Stimulated activated CD4-positive, alpha-beta T cell treated with anti-CD3 and anti-CD28 coated beads, Interleukin-12 subunit alpha, Interleukin-12 subunit beta, amount 100 ng/mL, for 48 hours (primary cell): ENCODE results near the gene NHSL2.

Experiments
- DNase-seq, 3 donors: peaks; one replicate each; pipeline ENCODE4 v3.0.0-alpha.2; 2020; ENCODE audit warnings: low read depth in 2 of 3, low spot score in 1 of 3

NHSL2 gene

DNA sequence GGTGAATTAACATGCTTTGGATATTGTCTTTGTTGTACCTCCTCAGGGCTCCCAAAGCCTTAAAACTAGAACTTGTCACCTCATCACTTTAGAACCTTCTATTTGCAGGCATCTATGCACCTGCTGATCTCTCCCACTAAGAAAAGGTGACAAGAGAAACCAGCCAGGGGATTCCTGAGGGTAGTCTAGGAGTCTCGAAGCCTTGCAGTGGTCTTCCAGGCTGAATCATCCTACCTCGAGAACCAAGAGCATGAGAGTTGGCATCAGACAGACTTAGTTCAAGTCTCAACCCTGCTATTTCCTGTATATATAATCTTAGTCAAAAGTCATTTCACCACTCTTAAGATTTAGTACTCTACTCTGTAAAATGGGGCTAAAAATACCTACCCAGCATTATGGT lies 191.5 kb downstream of the NHSL2 start:
- DNase-seq: no peak

- no peak for DNase-seq
Measured at GRCh38 chrX:72102760-72103159, 192.1 kb downstream of the NHSL2 start.

- no peak for DNase-seq
Measured at GRCh38 chrX:72105436-72105835, 194.8 kb downstream of the NHSL2 start.

- no peak for DNase-seq
Measured at GRCh38 chrX:72107320-72107719, 196.7 kb downstream of the NHSL2 start.

DNA sequence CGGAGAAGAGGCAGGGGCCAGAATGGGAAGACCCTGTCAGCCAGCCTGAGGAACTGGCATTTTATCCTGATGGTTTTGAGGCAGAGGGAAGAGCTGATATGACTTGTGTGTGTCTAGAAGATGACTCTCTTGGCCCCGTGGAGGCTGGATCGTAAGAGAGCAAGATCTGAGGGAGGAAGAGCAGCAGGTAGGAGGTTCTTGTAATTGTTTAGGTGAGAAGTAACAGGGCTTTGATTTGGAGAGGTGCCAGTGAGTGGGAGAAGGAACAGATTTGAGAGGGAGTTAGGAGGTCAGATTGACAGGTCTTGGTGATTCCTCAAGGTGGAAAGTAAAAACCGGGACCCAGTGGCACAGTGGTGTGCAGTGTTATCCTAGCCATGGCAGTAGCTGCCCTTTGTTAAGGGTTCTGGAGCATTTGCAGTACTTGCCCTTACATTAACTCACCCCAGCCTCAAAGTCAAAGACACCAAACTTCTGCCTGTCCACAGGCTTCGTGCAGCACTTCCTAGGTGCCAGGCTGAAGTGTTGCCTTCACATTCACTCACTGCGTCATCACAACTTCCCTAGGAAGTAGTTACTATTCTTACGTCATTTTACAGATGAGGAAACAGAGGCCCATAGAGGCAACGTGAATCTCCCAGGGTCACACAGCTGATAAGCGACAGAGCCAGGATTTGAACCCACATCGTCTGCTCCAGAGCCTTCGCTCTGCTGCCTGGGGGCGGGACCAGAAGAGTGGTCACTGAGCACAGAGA lies 197.4 kb downstream of the NHSL2 start:
- DNase-seq: no peak

GRCh38 chrX:72108666-72109065 lies 198.0 kb downstream of the NHSL2 start:
- DNase-seq: no peak

DNA sequence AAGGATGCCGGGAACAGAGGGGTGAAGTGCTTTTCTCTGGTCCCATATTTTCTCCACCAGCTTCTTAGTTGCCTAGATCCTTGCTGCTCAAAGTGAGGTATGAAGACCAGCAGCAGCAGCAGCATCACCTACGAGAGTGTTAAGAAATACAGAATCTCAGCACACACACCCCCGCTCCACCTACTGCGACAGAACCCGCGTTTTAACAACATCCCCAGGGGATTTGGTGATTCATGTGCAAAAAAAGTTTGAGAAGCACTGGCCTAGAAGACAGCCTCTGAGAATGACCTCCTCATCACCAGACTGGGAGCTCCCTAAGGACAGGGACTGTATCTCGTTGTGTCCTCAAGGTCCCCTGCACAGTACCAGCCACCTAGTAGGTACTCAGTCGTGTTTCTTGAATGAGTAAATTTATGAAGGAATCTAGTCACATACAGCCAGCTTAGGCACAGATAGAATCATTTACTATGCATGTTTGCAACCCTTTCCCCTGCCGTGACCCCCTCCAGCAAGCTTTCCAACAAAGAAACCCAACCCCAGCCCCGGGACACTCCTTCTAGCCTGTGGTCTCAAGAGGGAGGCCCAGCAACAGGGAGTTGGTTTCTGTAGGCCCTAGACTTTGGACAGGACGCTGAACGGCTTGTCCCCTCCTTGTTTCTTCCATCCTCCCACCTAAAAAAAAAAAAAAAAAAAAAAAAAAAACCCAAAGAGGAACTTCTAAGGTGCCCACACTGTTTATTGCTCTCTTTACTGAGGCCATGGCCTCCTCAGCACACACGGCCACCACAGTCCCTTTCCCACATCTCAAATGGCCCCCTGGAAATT lies 199.6 kb downstream of the NHSL2 start:
- DNase-seq: no peak

GRCh38 chrX:72110876-72111708 lies 200.4 kb downstream of the NHSL2 start:
- DNase-seq: no peak

- no peak for DNase-seq
Measured at GRCh38 chrX:72113461-72113860, 202.8 kb downstream of the NHSL2 start.

DNA sequence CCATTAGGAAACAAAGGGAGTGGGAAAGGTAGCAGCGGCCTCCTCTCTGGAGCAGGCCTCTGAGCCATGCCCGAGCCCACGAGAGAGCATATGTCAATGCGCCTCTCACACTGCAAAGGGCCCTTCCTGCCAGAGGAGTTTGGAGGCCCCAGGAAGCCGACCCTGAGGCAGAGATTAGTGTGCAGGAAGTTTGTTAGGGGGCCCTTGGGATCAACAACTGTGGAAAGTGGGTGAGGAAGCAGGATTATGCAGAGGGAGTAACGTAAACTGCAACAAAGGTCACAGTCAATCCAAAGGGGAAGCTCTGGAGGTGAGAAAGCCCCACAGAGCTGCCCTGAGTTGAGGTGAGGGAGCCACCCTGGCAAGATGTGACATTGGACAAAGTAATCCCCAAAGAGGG lies 203.7 kb downstream of the NHSL2 start:
- DNase-seq: no peak

DNA sequence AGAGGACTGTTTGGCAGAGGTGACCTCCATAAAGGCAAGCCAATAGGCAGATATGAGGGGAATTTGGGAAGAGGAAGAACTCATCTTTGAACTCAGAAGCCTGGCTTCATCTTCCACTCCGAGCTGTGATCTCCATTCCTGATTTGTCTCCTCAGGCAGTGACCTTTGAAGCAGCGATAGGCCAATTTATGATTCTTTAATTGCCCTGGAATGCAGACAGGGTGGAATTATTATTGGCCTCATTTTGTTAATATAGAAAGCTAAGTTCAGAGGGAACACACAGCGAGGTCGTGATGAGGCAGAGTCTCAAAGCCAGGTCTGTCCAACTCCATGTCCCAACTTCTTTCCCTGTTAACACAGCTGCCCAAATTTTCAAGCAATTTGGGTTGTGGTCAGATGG lies 204.2 kb downstream of the NHSL2 start:
- no peak for DNase-seq

- no peak for DNase-seq
Measured at GRCh38 chrX:72115380-72115779, 204.7 kb downstream of the NHSL2 start.

DNA sequence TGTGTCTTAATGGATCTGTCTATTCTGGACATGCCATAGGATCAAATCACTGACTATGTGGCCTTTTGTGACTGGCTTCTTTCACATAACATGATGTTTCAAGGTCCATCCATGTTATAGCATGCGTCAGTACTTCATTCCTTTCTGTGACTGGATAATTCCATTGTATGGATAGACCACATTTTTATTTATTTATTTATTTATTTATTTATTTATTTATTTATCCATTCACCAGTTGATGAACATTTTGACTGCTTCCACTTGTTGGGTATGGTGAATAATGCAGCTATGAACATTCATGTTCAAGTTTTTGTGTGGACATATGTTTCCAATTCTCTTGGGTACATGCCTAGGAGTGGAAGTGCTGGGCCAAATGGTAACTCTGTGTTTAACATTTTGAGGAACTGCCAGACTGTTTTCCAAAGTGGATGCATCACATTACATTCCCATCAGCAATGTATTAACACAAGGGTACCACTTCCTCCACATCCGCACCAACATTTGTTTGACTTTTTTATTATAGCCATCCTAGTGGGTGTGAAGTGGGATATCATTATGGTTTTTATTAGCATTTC lies 207.1 kb downstream of the NHSL2 start:
- no peak for DNase-seq

- no peak for DNase-seq
Measured at GRCh38 chrX:72120837-72121236, 210.2 kb downstream of the NHSL2 start.

- no peak for DNase-seq
Measured at GRCh38 chrX:72121383-72121782, 210.7 kb downstream of the NHSL2 start.

GRCh38 chrX:72122621-72123337 lies 212.1 kb downstream of the NHSL2 start:
- no peak for DNase-seq

DNA sequence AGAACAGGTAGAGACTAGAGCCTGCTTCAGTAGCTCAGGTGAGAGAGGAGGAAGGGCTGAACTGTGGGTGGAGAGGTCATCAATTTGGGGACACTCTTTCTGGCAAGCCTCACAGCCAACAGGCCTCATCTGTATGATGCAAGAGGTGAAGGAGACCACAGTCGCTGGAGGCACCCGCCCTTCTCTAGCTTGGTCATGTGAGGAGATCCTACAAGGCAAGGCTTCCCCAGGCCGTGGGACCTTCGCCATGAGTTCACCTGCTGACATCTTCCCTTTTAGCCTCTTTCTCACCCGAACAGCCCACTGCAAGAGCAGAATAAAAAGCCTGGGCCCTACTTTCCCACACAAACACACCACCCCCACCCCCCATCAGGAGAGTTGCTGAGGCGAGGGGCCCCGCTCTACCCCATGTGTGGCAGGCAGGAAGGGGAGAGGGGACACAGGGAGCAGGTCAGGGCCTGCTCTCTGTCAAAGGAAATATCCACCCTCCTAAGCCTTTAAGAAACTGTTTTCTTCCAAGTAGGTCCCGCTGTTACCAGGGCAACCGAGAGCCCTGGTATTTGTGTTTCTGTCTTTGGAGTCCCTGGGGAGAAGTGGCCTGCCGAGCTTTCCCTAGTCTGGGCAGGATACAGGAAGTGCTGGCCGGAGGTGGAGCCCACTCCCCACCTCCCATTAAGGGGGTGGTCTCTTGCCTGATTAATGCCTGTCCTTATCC lies 213.0 kb downstream of the NHSL2 start:
- DNase-seq: no peak

DNA sequence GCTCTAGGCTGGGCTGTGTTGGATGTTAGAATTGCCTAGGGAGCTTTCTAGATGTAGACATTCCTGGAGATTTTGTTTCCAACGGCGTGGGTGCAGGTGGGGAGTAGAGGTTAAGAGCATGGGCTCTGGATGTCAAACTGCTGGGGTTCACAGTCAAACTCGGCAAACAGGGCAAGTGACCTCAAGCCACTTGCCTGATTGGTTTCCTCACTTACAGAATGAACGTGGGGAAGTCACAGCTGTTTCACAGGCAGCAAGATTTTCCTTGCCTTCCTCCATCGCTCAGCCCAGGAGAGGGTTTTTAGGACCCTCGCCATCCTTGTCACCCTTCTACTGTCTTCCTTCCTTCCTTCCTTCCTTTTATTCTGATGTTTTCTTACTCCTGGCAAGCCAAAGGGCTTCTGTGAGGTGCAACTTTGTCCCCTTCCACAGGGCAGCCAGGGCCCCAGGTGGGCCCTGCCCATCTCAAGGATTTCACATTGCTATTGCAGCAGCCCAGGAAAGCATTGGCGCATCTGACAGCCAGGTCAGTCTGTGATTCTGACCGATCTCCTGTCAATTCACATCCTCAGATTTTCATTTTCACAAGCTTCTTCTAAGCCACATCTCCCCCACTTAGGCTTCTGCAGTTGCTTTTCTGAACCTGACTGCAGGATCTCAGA lies 214.0 kb downstream of the NHSL2 start:
- DNase-seq: no peak

- DNase-seq: no peak
Measured at GRCh38 chrX:72125331-72126047, 214.8 kb downstream of the NHSL2 start.
